Measurements from ENCODE around the gene SULT4A1. TPM values are rescaled to one million over a fixed set of nuclear protein-coding genes. Genes with fewer than 3 reads are reported as not detected.
A peak's percentile ranks its signal among the peaks of the same experiment; 100 is the strongest.

Gene SULT4A1
- total and polyA plus RNA-seq, 2 of the 8 experiments (the other 6 are each of a cell fraction or from before 2014, with no cell fraction given) = 9.1 to 11.8 TPM

DNA sequence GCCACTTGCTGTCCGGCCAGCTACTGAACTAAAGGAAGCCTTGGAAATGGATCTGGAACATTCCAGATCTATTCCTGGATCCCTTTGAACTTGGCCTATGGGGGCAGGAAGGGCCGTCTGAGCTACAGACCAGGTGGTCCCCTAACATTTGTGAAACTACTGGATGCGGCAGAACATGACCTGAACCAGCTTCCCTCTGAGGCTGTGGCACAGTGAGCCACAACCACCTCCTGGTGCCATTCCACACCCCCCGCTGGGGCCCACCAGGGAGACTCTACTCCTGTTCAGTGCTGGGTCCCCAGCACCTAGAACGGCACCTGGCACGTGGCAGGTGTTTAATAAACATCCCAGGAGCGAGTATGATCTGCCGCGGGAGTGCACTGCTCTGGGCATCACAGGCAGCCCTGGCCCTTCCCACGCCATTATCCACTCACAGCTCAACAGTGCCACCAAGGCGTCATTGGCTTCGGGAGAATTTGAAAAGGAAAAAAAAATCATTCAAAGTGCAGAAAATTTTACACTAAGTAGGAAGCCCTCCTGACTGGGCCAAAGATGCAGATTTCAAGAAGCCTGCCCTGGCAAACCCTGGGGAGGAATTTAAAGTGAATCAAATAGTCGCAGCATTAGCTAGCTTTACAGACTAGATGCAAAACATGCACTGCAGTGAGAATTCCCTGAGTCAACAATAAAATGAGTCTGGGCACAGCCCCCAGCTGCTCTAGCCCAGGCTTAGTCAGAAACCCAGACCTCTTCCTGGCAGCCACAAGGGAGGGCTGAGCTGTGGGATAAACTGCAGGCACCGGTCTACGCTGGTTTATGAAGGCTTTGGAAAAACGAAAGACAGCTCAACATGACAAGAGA, 35.9 kb downstream of the SULT4A1 start (continued):
- TF ChIP-seq, protein P1, sequence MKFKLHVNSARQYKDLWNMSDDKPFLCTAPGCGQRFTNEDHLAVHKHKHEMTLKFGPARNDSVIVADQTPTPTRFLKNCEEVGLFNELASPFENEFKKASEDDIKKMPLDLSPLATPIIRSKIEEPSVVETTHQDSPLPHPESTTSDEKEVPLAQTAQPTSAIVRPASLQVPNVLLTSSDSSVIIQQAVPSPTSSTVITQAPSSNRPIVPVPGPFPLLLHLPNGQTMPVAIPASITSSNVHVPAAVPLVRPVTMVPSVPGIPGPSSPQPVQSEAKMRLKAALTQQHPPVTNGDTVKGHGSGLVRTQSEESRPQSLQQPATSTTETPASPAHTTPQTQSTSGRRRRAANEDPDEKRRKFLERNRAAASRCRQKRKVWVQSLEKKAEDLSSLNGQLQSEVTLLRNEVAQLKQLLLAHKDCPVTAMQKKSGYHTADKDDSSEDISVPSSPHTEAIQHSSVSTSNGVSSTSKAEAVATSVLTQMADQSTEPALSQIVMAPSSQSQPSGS (IDR thresholded peaks at IDR 0.05; ENCODE audit: low read length) = no peak
- no peak for TF ChIP-seq JUN (IDR thresholded peaks at IDR 0.05; ENCODE audit: low read depth, low read length)
- 0 out of 2 replicates have a peak, but pooled peaks have one; percentile 9 for TF ChIP-seq MAFK (IDR thresholded peaks at IDR 0.05; ENCODE audit: low read depth, low read length)
- no peak for TF ChIP-seq TCF12 (IDR thresholded peaks at IDR 0.05; ENCODE audit: low read depth, low read length)
- peak; percentile 14 to 40; a peak in 2 of 4 replicates for TF ChIP-seq RAD21 (IDR thresholded peaks at IDR 0.05 in 1 of 2, conservative IDR thresholded peaks at IDR 0.05 in 1 of 2; ENCODE audit: low read depth in 2 of 2, low read length in 2 of 2)
- no peak for TF ChIP-seq HDAC6 (IDR thresholded peaks at IDR 0.05; ENCODE audit: low read depth, low read length)
